Measurements from ENCODE around the gene EDN1. TPM values are rescaled to one million over a fixed set of nuclear protein-coding genes. Genes with fewer than 3 reads are reported as not detected.
"Not testable (repeated sequence)": the region's sequence is repeated elsewhere in the genome, so short reads cannot be mapped to it uniquely, and the experiment has no call there.

Gene EDN1
- total and polyA plus RNA-seq, 9 of the 15 experiments (the other 6 are each of a cell fraction or from before 2014, with no cell fraction given), result 0.03 to 0.06 TPM; not detected in 7

- TF ChIP-seq ZNF655 (CRISPR knock-in tag; IDR thresholded peaks at IDR 0.05), result no peak
- TF ChIP-seq SNAPC5 (CRISPR knock-in tag; IDR thresholded peaks at IDR 0.05), result no peak
- TF ChIP-seq HNRNPK (IDR thresholded peaks at IDR 0.05; ENCODE audit: low read depth, low read length, poor library complexity, severe bottlenecking), result no peak
- no peak for TF ChIP-seq CBX1 (IDR thresholded peaks at IDR 0.05; ENCODE audit: low read depth)
Observed at GRCh38 chr6:12331474-12331873, 41.3 kb downstream of the EDN1 start (continued).

DNA sequence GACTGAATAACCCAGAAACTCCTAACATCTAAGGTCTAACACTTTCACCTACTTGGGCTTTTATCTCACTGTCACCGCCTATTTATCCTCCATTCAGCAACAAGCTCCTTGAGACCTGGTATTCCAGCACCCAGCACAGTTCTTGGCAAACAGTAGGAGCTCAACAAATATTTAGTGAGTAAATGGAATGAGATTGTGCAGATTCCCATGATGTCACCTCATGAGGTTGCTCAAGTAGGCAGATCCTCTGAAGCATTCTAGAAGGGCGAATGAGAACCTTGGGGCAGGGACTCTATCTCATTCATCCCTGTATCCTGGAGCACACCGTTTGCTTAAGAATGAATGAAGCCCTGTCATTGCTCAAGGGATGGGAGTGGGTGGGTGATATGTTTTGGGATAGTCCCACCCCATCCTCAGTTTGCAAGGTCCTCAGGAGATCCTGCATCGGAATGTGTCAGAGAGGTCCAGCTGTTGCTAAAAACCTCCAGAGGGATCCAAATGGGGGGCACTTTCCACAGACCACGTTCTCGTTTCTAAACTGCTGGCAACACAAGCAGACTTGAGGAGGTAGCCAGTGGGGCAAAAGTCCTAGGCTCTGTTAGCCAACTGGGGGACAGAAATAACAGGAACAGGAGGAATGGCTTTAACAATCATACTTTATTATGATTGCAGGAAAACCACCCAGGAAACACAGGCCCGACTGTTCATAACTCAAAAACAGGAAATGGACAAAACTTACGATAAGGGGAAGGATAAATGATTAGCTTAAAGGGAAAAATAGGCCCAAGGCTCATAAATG is 42.0 kb downstream of the EDN1 start:
- Histone ChIP-seq H4K20me1 (replicated peaks; ENCODE audit: control insufficient read depth, insufficient read depth, low read length) (no peaks in the 10 kb centered on the region), H2AFZ (ENCODE audit: low read depth, low read length) (no peak overlapping the region), H3K4me3 (no peak overlapping the region), H3K27ac (ENCODE audit: extremely low read depth, low read depth, low read length) (no peak overlapping the region), H3K36me3 (ENCODE audit: control insufficient read depth, insufficient read depth, low read length) (no peaks in the 10 kb centered on the region), H3K79me2 (ENCODE audit: control insufficient read depth, insufficient read depth, low read length) (no peaks in the 10 kb centered on the region), H3K27me3 (ENCODE audit: control insufficient read depth in 2 of 2, insufficient read depth in 2 of 2, low read length in 2 of 2) (no peaks in the 10 kb centered on the region; a peak in 1 of 5 replicates), H3K4me1 (replicated peaks in 1 of 2; ENCODE audit: control insufficient read depth in 2 of 2, insufficient read depth in 2 of 2, low read length in 2 of 2) (no peaks in the 10 kb centered on the region), H3K9me1 (ENCODE audit: control insufficient read depth, insufficient read depth, low read length) (no peaks in the 10 kb centered on the region), H3K9ac (ENCODE audit: insufficient read depth in 1 of 2, low read depth in 2 of 2, low read length in 2 of 2) (no peak overlapping the region), H3K4me2 (ENCODE audit: insufficient read depth, low read length) (no peak overlapping the region), H3K9me3 (replicated peaks; ENCODE audit: control insufficient read depth, insufficient read depth, low read depth, low read length) (no peaks in the 10 kb centered on the region)
- in situ Hi-C loops (cut with MboI) (no loop called here), intact Hi-C loops (cut with micrococcal nuclease) (no loop called here)
- TF ChIP-seq SPI1 (IDR thresholded peaks at IDR 0.05; ENCODE audit: borderline replicate concordance, low read depth, low read length) (0 out of 2 replicates have a peak, but pooled peaks have one; percentile 37), POLR2G (IDR thresholded peaks at IDR 0.05; ENCODE audit: low read depth, low read length) (no peak), PHF8 (IDR thresholded peaks at IDR 0.05; ENCODE audit: borderline replicate concordance, low read length) (no peak)
- FAIRE-seq, result no peak
- WGBS (ENCODE audit: insufficient coverage, low coverage, missing lambda C conversion rate), result 1% methylated on average over 8 of the region's 8 CpGs
- no TSS peak for BruUV-seq (replicated peaks)
- CTCF ChIA-PET (ENCODE audit: low intra/inter-chr PET ratio), result no interaction called here
- POLR2A ChIA-PET, result interaction anchor here (0.6 kb wide), 1 partner anchor 614 kb away, joined by 3 read pairs; no protein-coding TSS in a partner anchor
- DNase-seq (ENCODE audit: extremely low read depth in 1 of 4, low spot score in 3 of 4), result no peak
- no peak for ATAC-seq

- CTCF ChIA-PET (ENCODE audit: low intra/inter-chr PET ratio); BruUV-seq (replicated peaks); H3K4me1 ChIP-seq (replicated peaks in 1 of 2; ENCODE audit: control insufficient read depth in 2 of 2, insufficient read depth in 2 of 2, low read length in 2 of 2): not testable (repeated sequence)
Observed at GRCh38 chr6:12332750-12333079, 42.6 kb downstream of the EDN1 start.

More at GRCh38 chr6:12332750-12333079, 42.6 kb downstream of the EDN1 start:
- H3K4me2 ChIP-seq (ENCODE audit: insufficient read depth, low read length); H3K4me3 ChIP-seq; H3K9ac ChIP-seq (ENCODE audit: insufficient read depth in 1 of 2, low read depth in 2 of 2, low read length in 2 of 2); H4K20me1 ChIP-seq (replicated peaks; ENCODE audit: control insufficient read depth, insufficient read depth, low read length); DNase-seq (ENCODE audit: extremely low read depth in 1 of 4, low spot score in 3 of 4); H3K36me3 ChIP-seq (ENCODE audit: control insufficient read depth, insufficient read depth, low read length); H2AFZ ChIP-seq (ENCODE audit: low read depth, low read length); intact Hi-C loops (cut with micrococcal nuclease); FAIRE-seq; H3K27me3 ChIP-seq (ENCODE audit: control insufficient read depth in 2 of 2, insufficient read depth in 2 of 2, low read length in 2 of 2); in situ Hi-C loops (cut with MboI); ATAC-seq; H3K79me2 ChIP-seq (ENCODE audit: control insufficient read depth, insufficient read depth, low read length); H3K9me1 ChIP-seq (ENCODE audit: control insufficient read depth, insufficient read depth, low read length); H3K27ac ChIP-seq (ENCODE audit: extremely low read depth, low read depth, low read length); H3K9me3 ChIP-seq (replicated peaks; ENCODE audit: control insufficient read depth, insufficient read depth, low read depth, low read length): not testable (repeated sequence)
- POLR2A ChIA-PET, result interaction anchor here (0.6 kb wide), 1 partner anchor 615 kb away, joined by 3 read pairs; no protein-coding TSS in a partner anchor
- WGBS (ENCODE audit: insufficient coverage, low coverage, missing lambda C conversion rate), result 1% methylated on average over 5 of the region's 5 CpGs
